NCI-H2171 (cell line): ENCODE results near the gene GDPD5.

Experiments
- DNase-seq: peaks from one replicate; lab custom pipeline; 2025; lab: John Stamatoyannopoulos, UW

GDPD5 gene

GRCh38 chr11:75558939-75559843, 33.5 kb upstream of the GDPD5 start:
- DNase-seq: no peak

DNA sequence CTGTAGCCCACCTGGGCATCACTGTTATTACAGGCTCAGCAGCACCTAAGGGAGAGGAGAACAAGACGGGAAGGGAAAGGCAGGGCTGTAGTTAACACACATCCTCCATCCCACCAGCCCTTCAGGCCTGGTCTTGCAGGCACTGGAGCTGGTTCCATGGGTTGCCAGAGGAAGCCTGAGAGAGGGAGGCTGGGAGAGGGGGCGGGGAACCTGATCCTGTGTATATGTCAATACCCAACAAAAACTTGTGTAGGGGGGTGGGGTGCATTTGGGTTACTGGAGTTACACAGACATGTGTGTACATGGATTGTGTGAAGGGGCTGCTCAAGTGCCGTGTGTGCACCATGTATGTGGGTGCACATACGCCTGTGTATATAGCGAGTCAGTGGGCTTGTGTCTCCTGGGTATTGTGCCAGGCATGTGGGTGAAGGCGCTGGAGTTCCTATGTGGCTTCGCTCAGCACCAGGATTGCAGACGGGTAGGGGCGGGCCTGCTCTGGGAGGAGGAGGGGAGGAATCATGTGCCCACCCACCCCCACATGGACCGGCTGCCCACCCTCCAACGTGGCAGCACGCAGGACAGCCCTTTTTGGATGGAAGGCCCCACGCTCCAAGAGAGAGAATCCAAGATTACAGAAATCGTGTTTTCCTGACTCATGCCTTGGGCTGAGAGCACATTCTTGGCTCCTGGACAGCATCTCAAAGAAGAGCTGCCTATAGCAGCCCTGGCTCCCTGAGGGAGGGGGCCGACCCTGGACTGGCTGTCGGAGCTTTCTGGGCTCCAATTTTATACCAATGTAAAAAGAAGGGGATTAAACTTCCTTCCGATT, 32.1 kb upstream of the GDPD5 start:
- DNase-seq: no peak

DNA sequence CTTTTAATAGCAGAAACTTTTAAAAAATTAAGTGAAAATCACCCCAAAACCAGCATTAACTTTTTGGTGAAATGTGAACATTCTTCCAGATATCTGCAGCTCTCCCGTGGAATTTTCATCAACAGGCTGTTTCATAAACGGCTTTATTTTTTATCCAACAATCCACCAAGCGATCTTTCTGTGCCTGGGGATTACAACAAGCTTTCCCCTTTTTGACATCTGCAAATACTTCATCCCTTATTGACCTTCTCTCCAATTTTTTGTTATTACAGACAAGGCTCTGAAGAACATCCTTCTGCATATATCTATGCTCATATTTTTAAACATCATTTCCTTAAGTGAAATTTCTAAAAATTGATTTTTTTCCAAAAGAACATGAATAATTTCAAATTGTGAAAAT, 30.5 kb upstream of the GDPD5 start:
- DNase-seq: no peak

GRCh38 chr11:75555079-75555811, 29.5 kb upstream of the GDPD5 start:
- no peak for DNase-seq

DNA sequence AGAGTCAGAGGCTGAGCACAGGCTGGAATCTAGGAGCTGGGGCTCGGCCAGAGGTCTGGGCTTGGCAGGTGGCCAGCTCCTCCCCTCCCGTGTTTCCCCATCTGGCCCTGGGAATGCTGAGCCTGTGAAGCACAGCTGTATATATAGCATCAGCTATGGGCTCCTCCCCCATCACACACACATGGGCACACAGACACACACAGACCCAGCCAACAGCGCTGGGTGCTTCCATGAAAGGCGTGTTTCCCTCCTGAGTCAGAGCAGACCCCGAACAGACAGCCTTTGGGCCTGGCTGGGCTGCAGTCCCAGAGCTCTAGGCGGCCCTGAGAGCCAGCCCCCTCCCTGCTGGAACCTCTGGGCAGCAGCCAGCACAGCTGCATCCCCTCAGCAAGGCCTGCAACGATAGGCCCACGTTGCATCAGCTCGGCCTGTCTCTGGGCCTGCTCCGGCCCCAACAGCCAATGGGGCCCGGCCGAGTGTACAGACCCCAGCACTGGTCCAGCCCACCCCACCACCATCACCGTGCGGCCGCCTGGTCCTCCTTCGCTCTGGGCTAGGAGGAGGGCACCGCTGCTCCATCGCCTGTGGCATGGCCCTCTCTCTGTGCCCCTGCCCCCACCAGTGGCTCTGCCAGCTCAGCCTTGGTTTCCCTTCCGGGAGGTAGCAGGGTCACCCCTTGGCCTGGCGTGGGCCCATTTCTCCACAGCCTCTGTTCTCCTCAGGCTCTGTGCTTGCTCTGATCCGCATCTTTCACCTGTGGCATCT, 28.7 kb upstream of the GDPD5 start:
- DNase-seq: peak; percentile 55

GRCh38 chr11:75553889-75554257, 28.1 kb upstream of the GDPD5 start:
- peak; percentile 55 for DNase-seq

DNA sequence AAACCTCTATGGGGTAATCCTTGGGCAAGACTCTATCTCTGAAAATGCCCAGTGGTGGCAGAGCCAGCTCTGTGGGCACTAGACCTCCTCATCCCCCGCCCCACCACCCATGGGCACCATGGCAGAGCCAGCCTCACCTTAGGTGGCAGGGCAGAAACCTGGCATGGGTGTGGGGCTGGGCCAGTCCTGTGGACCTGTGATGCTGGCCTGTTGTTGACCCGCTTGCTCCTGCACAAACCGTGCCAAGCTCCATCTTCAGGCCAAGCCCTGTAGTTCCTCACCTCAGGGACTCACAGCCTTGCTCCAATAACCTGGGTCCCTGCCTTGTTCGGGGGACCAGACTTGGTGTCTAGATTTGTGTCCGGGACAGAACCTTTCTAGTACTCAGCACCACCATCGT, 27.4 kb upstream of the GDPD5 start:
- DNase-seq: no peak

- no peak for DNase-seq
Observed at GRCh38 chr11:75549370-75549958, 23.7 kb upstream of the GDPD5 start.

GRCh38 chr11:75548595-75549272, 23.0 kb upstream of the GDPD5 start:
- DNase-seq: no peak

- DNase-seq: no peak
Observed at GRCh38 chr11:75547617-75548058, 21.9 kb upstream of the GDPD5 start.

GRCh38 chr11:75547177-75547576, 21.4 kb upstream of the GDPD5 start:
- DNase-seq: no peak

DNA sequence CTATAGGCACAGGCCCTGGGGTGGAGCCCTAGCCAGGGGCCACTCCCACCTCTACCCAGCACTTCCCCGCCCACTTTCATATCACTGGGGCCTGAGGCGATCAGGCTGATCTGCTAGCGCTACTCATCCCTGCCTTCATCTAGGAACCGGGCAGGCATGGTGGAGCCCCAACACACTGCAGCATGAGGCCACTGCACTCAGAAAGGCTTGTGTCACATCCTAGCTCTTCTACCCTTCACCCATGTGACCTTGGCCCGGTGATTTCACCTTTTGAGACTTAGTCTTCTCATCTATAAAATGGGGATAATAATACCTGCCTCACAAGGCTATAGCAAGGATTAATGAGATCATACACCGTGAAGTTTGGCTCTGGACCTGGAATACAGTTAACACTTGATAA, 18.1 kb upstream of the GDPD5 start:
- DNase-seq: no peak

GRCh38 chr11:75542088-75542438, 16.3 kb upstream of the GDPD5 start:
- no peak for DNase-seq

GRCh38 chr11:75541193-75542087, 15.7 kb upstream of the GDPD5 start:
- no peak for DNase-seq

GRCh38 chr11:75539459-75540334, 14.0 kb upstream of the GDPD5 start:
- DNase-seq: no peak

DNA sequence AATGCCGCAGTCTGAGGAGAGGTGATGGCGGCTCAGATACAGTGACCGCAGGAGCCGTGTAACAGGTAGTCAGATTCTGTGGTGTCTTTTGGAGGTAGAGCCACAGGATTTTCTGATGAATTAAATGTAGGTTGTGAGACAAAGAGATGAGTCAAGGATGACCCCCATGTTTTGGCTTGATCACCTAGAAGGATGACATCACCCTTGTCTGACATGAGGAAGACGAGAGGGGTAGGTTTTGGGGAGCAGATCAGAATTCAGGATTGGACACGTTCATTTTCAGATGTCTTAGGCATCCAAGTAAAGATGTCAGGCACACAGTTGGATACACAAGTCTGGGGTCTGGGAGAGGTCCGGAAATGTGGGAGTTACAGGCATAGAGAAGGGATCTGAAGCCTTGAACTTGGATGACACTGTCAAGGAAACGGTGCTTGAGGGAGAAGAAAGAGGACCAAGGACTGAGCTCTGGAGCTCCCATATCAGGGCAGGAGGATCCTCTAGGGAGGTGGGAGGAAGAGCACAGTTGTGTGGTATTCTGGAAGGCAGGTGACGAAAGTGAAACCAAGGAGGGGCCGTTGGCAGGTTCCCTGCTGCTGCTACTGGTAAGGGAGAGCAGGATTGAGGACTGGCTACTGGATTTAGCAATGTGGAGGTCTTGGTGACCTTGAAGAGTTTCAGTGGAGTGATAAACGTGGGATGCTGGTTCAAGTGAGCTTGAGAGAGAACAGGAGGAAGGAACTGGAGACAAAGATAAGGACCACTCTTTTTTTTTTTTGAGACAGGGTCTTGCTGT, 12.6 kb upstream of the GDPD5 start:
- no peak for DNase-seq

DNA sequence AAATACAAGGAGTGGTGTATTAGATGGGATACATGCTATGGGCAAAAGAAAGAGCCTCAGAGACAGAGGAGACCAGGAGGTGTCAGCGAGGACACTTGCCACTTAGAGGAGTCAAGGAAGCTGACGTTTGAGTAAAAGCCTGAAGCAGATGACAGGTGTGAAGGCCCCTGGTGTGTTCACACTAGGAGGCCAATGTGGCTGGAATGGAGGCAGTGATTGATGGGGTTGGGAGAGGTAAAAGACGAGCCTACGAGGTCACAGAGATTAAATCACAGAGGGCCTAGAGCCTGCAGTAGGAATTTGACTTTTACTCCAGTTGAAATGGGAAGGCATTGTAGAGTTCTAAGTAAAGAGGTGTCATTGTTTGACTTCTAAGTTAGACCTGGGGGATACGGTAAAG, 12.0 kb upstream of the GDPD5 start:
- no peak for DNase-seq
